ENCODE measurements around the gene KCNB1.

KCNB1 gene

GRCh38 chr20:49405696-49406095, 76.8 kb downstream of the KCNB1 start:
- DNase-seq: no peak

GRCh38 chr20:49405062-49405683, 77.3 kb downstream of the KCNB1 start:
- DNase-seq: no peak

- no peak for DNase-seq
Measured at GRCh38 chr20:49404461-49404860, 78.0 kb downstream of the KCNB1 start.

- DNase-seq: no peak
Measured at GRCh38 chr20:49403911-49404310, 78.6 kb downstream of the KCNB1 start.

GRCh38 chr20:49403012-49403411, 79.5 kb downstream of the KCNB1 start:
- DNase-seq: no peak

- no peak for DNase-seq
Measured at GRCh38 chr20:49400904-49401303, 81.6 kb downstream of the KCNB1 start.

GRCh38 chr20:49400410-49400809, 82.1 kb downstream of the KCNB1 start:
- DNase-seq: no peak

GRCh38 chr20:49399329-49399728, 83.1 kb downstream of the KCNB1 start:
- DNase-seq: no peak

- no peak for DNase-seq
Measured at GRCh38 chr20:49398401-49399144, 83.9 kb downstream of the KCNB1 start.

- DNase-seq: peak in 1 of 2 donors; percentile 6
Measured at GRCh38 chr20:49397525-49397924, 84.9 kb downstream of the KCNB1 start.

GRCh38 chr20:49396230-49396629, 86.2 kb downstream of the KCNB1 start:
- no peak for DNase-seq

- no peak for DNase-seq
Measured at GRCh38 chr20:49395659-49396058, 86.8 kb downstream of the KCNB1 start.

GRCh38 chr20:49395183-49395582, 87.3 kb downstream of the KCNB1 start:
- DNase-seq: no peak

GRCh38 chr20:49394757-49395156, 87.7 kb downstream of the KCNB1 start:
- no peak for DNase-seq

- DNase-seq: no peak
Measured at GRCh38 chr20:49394264-49394663, 88.2 kb downstream of the KCNB1 start.

- DNase-seq: no peak
Measured at GRCh38 chr20:49393803-49394202, 88.7 kb downstream of the KCNB1 start.

GRCh38 chr20:49392745-49393144, 89.7 kb downstream of the KCNB1 start:
- DNase-seq: no peak

GRCh38 chr20:49391404-49392245, 90.8 kb downstream of the KCNB1 start:
- DNase-seq: no peak

- DNase-seq: no peak
Measured at GRCh38 chr20:49389854-49390253, 92.6 kb downstream of the KCNB1 start.

GRCh38 chr20:49388744-49389143, 93.7 kb downstream of the KCNB1 start:
- DNase-seq: no peak

- no peak for DNase-seq
Measured at GRCh38 chr20:49387581-49387939, 94.9 kb downstream of the KCNB1 start.

GRCh38 chr20:49386848-49387580, 95.5 kb downstream of the KCNB1 start:
- no peak for DNase-seq

GRCh38 chr20:49385465-49385864, 97.0 kb downstream of the KCNB1 start:
- DNase-seq: peak; percentile 8 to 41
